Heart left ventricle (tissue), 16 donors: ENCODE data around the gene SLIT3. TPM values are rescaled to one million over a fixed set of nuclear protein-coding genes. Genes with fewer than 3 reads are reported as not detected.

Source experiments
- ATAC-seq, 4 donors: fragments of 200-7000 bp; cut with Tn5 transposase; one replicate each; pipeline ENCODE4 v1.9.1; 2020 to 2022; ENCODE audit warnings: moderate library complexity in 4 of 4, mild to moderate bottlenecking in 3 of 4, moderate number of reproducible peaks in 1 of 4
- DNase-seq, 5 donors: peaks; one replicate each; pipeline ENCODE4 v3.0.0-alpha.2; 2020
- H3K27ac ChIP-seq, 12 donors: fragments of 200-600 bp; sonication (generic) in 4 of 12; one replicate each; pipeline versions ENCODE4 v1.5.0 to v1.8.0; 2016 to 2022; ENCODE audit warnings: mild to moderate bottlenecking in 2 of 12
- H3K27me3 ChIP-seq, 9 donors: fragments of 200-600 bp; sonication (generic) in 2 of 9; one replicate each; pipeline versions ENCODE4 v1.5.1 to v1.8.0; 2016 to 2022; ENCODE audit warnings: mild to moderate bottlenecking in 3 of 9
- H3K36me3 ChIP-seq, 9 donors: fragments of 200-600 bp; sonication (generic) in 2 of 9; one replicate each; pipeline versions ENCODE4 v1.5.0 to v1.8.0; 2018 to 2022; ENCODE audit warnings: mild to moderate bottlenecking in 2 of 9
- H3K4me1 ChIP-seq, 12 donors: fragments of 200-600 bp; sonication (generic) in 4 of 12; one replicate each; pipeline versions ENCODE4 v1.5.0 to v1.8.0; 2016 to 2022; ENCODE audit warnings: mild to moderate bottlenecking in 3 of 12
- H3K4me3 ChIP-seq, 12 donors: fragments of 200-600 bp; sonication (generic) in 4 of 12; one replicate each; pipeline versions ENCODE4 v1.5.0 to v1.8.0; 2017 to 2022; ENCODE audit warnings: mild to moderate bottlenecking in 9 of 12, moderate library complexity in 4 of 12
- H3K9me3 ChIP-seq, 12 donors: fragments of 200-600 bp; sonication (generic) in 4 of 12; one replicate each; pipeline versions ENCODE4 v1.5.0 to v1.8.0; 2016 to 2022; ENCODE audit warnings: mild to moderate bottlenecking in 1 of 12
- POLR2A ChIP-seq, 2 donors: fragments of 450-650 bp; IDR thresholded peaks; one replicate each; pipeline ENCODE4 v1.6.1; 2017; ENCODE audit warnings: antibody characterized with exemption in 2 of 2, mild to moderate bottlenecking in 2 of 2, moderate library complexity in 2 of 2
- WGBS, 4 donors: extraction: QIAGEN DNeasy Blood & Tissue Kit in 2 of 4; methylation state at CpG; one replicate each; pipeline versions ENCODE4 v1.1.5 to v1.1.7; 2013 to 2018; 5-methylcytosine and 5-hydroxymethylcytosine counted together
- intact Hi-C, 10 donors: fragments of 100-400 bp; cut with DNase I; formaldehyde crosslinking; loops; one replicate each; pipeline versions ENCODE4 v1.11.1 to v1.14.2; 2022
- polyA plus RNA-seq, 2 donors: library from polyadenylated mRNA; stranded (reverse); fragments of 200-250 nt; gene quantifications; one replicate each; pipeline ENCODE4 v1.2.3, GENCODE V29; 2013
- total RNA-seq, 9 donors: library from RNA; depleted of rRNA in 2 of 9; stranded (reverse); fragments of >200 nt in 2 of 9; fragmentation: NEBNext Ultra II Directional in 3 of 9; extraction: Animal tissue kit (Norgen Biotek cat#: 25700) in 3 of 9; gene quantifications; one replicate each; pipeline versions ENCODE4 v1.1.0 to v1.2.4, GENCODE V29; 2016 to 2023
- TF ChIP-seq, protein P1 (sequence below), 12 donors: fragments of 200-600 bp; sonication (generic) in 4 of 12; IDR thresholded peaks; one replicate each; pipeline versions ENCODE4 v1.5.0 to v1.8.0; 2018 to 2022; ENCODE audit warnings: antibody characterized with exemption in 12 of 12, mild to moderate bottlenecking in 5 of 12
- donor health status: ischemic (EF 13 %, LVEDD 7.1; RV severe dilation, severe dysfunction).
- donor health status: healthy with polysubstance abuse.
- donor health status: DM: no; HTN: yes; CAD: no.
- donor health status: DM: no; HTN: no; CAD: no.
- donor health status: ischemic (EF 25% LVEDD 6.9; RV normal size, moderate dysfunction).
- donor health status: ischemic (EF 25% LVEDD 5.7; RV mildly dilated, moderate dysfunction).
- donor health status: healthy.
- donor health status: DM: yes; HTN: yes; CAD: no.
- donor health status: ischemic (EF 35%, LVEDD 5.7; RV mildly dilated, moderate dysfunction).
- donor health status: nonischemic (EF 11% LVEDD 7.7; RV severe dilation, severe dysfunction).
- donor health status: DM: yes; HTN: yes; CAD: no.
- donor health status: PGD.
- donor health status: ischemic (EF 29% LVEDD 5.4; RV normal size, mild dysfunction).
- donor health status: nonischemic (EF 23%, LVEDD 6.1; RV moderate dilation, normal function).

The SLIT3 gene
- total and polyA plus RNA-seq, 11 donors = 2.3 to 40.3 (median 14.4) TPM

- DNase-seq = peak in 2 of 5 donors; percentile 29 to 38
- H3K36me3 ChIP-seq = no peaks in the 10 kb centered on the region
- TF ChIP-seq POLR2A (IDR thresholded peaks at IDR 0.05) = no peak
- TF ChIP-seq, protein P1, sequence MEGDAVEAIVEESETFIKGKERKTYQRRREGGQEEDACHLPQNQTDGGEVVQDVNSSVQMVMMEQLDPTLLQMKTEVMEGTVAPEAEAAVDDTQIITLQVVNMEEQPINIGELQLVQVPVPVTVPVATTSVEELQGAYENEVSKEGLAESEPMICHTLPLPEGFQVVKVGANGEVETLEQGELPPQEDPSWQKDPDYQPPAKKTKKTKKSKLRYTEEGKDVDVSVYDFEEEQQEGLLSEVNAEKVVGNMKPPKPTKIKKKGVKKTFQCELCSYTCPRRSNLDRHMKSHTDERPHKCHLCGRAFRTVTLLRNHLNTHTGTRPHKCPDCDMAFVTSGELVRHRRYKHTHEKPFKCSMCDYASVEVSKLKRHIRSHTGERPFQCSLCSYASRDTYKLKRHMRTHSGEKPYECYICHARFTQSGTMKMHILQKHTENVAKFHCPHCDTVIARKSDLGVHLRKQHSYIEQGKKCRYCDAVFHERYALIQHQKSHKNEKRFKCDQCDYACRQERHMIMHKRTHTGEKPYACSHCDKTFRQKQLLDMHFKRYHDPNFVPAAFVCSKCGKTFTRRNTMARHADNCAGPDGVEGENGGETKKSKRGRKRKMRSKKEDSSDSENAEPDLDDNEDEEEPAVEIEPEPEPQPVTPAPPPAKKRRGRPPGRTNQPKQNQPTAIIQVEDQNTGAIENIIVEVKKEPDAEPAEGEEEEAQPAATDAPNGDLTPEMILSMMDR (IDR thresholded peaks at IDR 0.05) = no peak
- no peak overlapping the region for H3K4me3 ChIP-seq
- intact Hi-C loops = no loop called here
- ATAC-seq = peak; percentile 66 to 84 (median 82)
- WGBS, 4 donors = 48 to 53% (median 50%) methylated on average over 4 of the region's 4 CpGs
- H3K27ac ChIP-seq = peak overlapping the region in 1 of 12 donors; percentile 5
- H3K4me1 ChIP-seq = peaks cover 0 to 33% (median 5%) of the 10 kb centered on the region in 12 donors
- no peaks in the 10 kb centered on the region for H3K27me3 ChIP-seq
- no peaks in the 10 kb centered on the region for H3K9me3 ChIP-seq
These were observed 478.6 kb downstream of the SLIT3 start for GRCh38 chr5:168822248-168822744.

DNA sequence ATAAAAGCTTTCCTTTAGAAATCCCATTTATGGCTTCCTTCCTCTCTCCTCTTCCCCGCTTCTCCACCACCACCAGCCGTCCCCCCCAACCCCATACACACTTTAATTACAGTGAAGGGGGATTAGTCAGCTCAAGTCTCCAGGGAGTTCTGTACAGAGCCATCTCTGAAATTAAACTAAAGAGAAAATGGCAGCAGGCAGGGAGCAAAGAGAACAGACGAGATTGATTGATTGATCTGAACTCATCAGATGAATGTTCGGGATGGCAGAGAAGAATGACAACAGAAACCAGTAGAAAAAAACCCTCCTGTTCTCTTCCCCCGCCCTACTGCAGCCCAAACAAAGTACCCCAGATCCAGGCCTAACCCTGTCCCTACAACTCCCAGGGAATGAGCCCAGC lies 480.1 kb downstream of the SLIT3 start:
- Histone ChIP-seq H3K27ac (no peak overlapping the region), H3K4me1 (peaks cover 0 to 33% (median 5%) of the 10 kb centered on the region in 12 donors), H3K36me3 (no peaks in the 10 kb centered on the region), H3K9me3 (no peaks in the 10 kb centered on the region), H3K27me3 (no peaks in the 10 kb centered on the region), H3K4me3 (no peak overlapping the region)
- intact Hi-C loops = no loop called here
- no peak for DNase-seq
- ATAC-seq = no peak
- no peak for TF ChIP-seq POLR2A (IDR thresholded peaks at IDR 0.05)
- TF ChIP-seq, protein P1 (IDR thresholded peaks at IDR 0.05) = no peak
- 82 to 85% (median 84%) methylated on average over 5 of the region's 5 CpGs for WGBS, 4 donors

DNA sequence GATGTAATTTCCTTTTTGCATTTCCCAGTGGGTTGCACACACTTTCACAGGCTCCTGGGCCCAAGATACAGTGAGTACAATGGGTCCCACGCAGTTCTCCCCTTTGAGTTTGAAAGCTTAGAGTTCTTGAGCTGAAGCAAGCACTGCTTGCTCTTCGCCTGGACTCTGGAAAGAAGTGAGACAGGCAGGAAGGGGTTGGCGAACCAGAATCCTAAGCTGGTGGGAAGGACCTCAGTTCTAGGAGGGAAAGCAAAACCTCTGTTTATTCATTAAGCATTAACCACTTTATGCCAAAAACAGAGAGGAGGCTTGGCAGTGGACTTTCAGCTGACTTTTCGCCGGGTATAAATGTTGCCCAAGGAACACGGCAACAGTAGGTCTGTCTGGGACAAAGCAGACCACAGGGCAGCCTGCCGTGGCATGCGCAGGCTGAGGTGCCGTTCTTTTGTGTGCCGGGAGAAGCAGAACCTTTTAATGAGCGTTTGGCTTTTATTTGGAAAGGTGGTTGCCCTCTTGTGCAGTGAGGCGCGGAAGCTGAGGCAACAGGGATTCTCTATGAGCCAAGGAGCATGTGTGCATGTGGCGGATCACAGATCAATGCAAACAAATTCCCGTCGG lies 481.8 kb downstream of the SLIT3 start:
- H3K36me3 ChIP-seq = no peaks in the 10 kb centered on the region
- no peak for DNase-seq
- no peak for ATAC-seq
- TF ChIP-seq POLR2A (IDR thresholded peaks at IDR 0.05) = no peak
- TF ChIP-seq, protein P1 (IDR thresholded peaks at IDR 0.05) = no peak
- H3K4me1 ChIP-seq = peaks cover 0 to 42% (median 5%) of the 10 kb centered on the region in 12 donors
- H3K27me3 ChIP-seq = no peaks in the 10 kb centered on the region
- no peak overlapping the region for H3K27ac ChIP-seq
- H3K9me3 ChIP-seq = no peaks in the 10 kb centered on the region
- no peak overlapping the region for H3K4me3 ChIP-seq
- 90 to 95% (median 92%) methylated on average over 16 of the region's 16 CpGs for WGBS, 4 donors
- intact Hi-C loops = no loop called here

DNA sequence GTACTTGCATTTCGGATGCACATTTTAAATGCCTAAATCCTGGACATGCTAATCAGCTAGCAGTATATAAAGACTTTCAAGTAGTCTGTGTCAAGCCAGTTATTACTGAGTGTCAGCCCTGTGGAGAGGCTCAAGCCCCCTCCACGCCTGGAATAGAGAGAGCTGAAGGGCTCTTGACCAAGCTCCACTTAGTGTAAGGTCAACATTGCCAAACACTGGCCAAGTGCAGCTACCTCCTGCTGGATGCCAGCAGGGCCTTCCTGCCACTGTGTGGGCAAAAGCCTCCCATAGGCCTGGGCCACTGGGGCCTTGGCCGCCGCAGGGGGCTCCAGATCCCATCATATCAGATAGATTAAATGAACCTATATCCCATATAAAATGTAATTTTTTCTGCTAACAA lies 482.4 kb downstream of the SLIT3 start:
- Histone ChIP-seq H3K27ac (no peak overlapping the region), H3K36me3 (no peaks in the 10 kb centered on the region), H3K27me3 (no peaks in the 10 kb centered on the region), H3K4me1 (peaks cover 0 to 48% (median 7%) of the 10 kb centered on the region in 12 donors), H3K4me3 (no peak overlapping the region), H3K9me3 (no peaks in the 10 kb centered on the region)
- ATAC-seq (peak; percentile 59 to 87 (median 77)), DNase-seq (peak in 4 of 5 donors; percentile 30 to 66 (median 44))
- 61 to 68% (median 65%) methylated on average over 4 of the region's 4 CpGs for WGBS, 4 donors
- no peak for TF ChIP-seq POLR2A (IDR thresholded peaks at IDR 0.05)
- TF ChIP-seq, protein P1 (IDR thresholded peaks at IDR 0.05) = no peak
- intact Hi-C loops = no loop called here
